Endothelial cell (in vitro differentiated cells): Measurements from ENCODE around the gene SPTBN5. TPM values are rescaled to one million over a fixed set of nuclear protein-coding genes. Genes with fewer than 3 reads are reported as not detected.

Experiments
- DNase-seq: peaks from one replicate; pipeline ENCODE4 v3.0.0; 2021; ENCODE audit warnings: low spot score
- H3K27ac Mint-ChIP-seq: one replicate; pipeline ENCODE4 v1.8.0; 2021; ENCODE audit warnings: mixed read lengths, inconsistent platforms; ENCODE audit not compliant: unreplicated experiment
- H3K27me3 Mint-ChIP-seq: one replicate; pipeline ENCODE4 v1.8.0; 2021; ENCODE audit warnings: mild to moderate bottlenecking, moderate library complexity, mixed read lengths, inconsistent platforms; ENCODE audit not compliant: unreplicated experiment
- H3K36me3 Mint-ChIP-seq: one replicate; pipeline ENCODE4 v1.8.0; 2021; ENCODE audit warnings: mild to moderate bottlenecking, low read depth, mixed read lengths, inconsistent platforms; ENCODE audit not compliant: unreplicated experiment
- H3K4me1 Mint-ChIP-seq: one replicate; pipeline ENCODE4 v1.8.0; 2021; ENCODE audit warnings: mild to moderate bottlenecking, mixed read lengths, inconsistent platforms; ENCODE audit not compliant: unreplicated experiment
- H3K4me3 Mint-ChIP-seq: one replicate; pipeline ENCODE4 v1.8.0; 2021; ENCODE audit warnings: mild to moderate bottlenecking, mixed read lengths, inconsistent platforms; ENCODE audit not compliant: unreplicated experiment
- H3K9me3 Mint-ChIP-seq: one replicate; pipeline ENCODE4 v1.8.0; 2021; ENCODE audit warnings: mixed read lengths, inconsistent platforms; ENCODE audit not compliant: unreplicated experiment
- CTCF ChIP-seq: fragments of 200-600 bp; sonication (generic); IDR thresholded peaks from one replicate; pipeline ENCODE4 v1.5.0; 2021; ENCODE audit warnings: antibody characterized with exemption; ENCODE audit not compliant: unreplicated experiment
- microRNA-seq: library from miRNA; unstranded; fragments of <30 nt; microRNA quantifications from one replicate; pipeline ENCODE4, GENCODE V29; 2020; ENCODE audit not compliant: unreplicated experiment
- total RNA-seq: library from RNA; stranded (reverse); fragmentation: NEBNext Ultra II Directional; extraction: Animal tissue kit (Norgen Biotek cat#: 25700); gene quantifications from one replicate; pipeline ENCODE4 v1.2.1, GENCODE V29; 2021; ENCODE audit not compliant: unreplicated experiment

Gene SPTBN5
- total RNA-seq, 1 donor from 2014 or later: 9.4 TPM

- Mint-ChIP-seq H3K27me3 (peaks cover 7% of the 10 kb centered on the region), H3K27ac (no peak overlapping the region), H3K9me3 (no peaks in the 10 kb centered on the region), H3K4me1 (peaks cover 21% of the 10 kb centered on the region), H3K36me3 (peaks cover 14% of the 10 kb centered on the region), H3K4me3 (no peak overlapping the region)
- no peak for DNase-seq
- no peak for TF ChIP-seq CTCF
Observed at GRCh38 chr15:41799488-41799805, 94.4 kb downstream of the SPTBN5 start.

DNA sequence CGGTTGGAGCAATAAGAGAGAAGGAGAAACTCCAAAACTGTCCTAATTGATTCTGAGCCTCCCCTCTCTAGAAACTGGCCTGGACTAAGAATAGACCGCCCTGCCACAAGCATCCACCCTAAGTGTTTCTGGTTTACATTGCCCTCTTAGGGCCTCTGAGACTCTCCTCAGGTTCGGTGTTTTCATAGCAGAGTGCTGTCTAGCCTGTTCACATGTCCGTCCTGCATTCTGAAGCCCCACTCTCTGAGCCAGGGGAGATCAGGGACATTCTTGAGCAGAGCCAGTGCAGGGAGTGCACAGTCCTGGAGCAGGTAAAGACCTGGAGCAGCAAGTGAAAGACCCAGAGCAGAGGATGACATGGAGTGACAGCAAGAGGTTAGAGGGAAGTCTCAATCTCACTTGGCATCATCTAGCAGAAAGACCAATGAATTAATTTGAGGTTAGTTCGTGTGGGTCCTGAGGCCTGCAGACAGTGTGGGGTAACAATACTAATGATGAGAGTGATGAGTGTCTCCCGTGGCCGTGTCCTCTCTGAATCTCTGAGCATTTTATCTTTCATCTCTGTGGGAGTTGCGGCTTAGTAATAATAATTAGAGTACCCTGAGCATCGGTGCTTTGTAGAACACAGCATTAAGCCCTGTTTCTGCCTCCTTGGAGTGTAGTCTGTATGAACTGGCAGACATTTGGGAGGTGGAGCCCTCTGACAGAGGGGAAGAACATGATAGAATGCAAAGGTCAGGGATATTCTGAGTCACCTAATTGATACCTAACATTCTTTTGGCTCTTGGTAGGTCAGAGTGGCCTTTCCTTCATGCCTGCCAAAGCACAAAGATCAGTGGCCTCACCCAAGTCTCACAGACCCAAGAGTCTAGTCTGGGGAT is 95.0 kb downstream of the SPTBN5 start:
- Mint-ChIP-seq H3K9me3 (no peaks in the 10 kb centered on the region), H3K36me3 (peaks cover 14% of the 10 kb centered on the region), H3K27ac (no peak overlapping the region), H3K27me3 (peaks cover 7% of the 10 kb centered on the region), H3K4me3 (no peak overlapping the region), H3K4me1 (peaks cover 23% of the 10 kb centered on the region)
- no peak for DNase-seq
- no peak for TF ChIP-seq CTCF

Small RNAs within 50 kb of the gene (microRNA-seq; reads per million reads assigned to microRNA genes)
- gene MIR4310: not detected

Other genes starting within 250 kb of the SPTBN5 start
- gene MGA, start 233.6 kb downstream of the SPTBN5 start, total RNA-seq: 48.0 TPM
- 36.2 TPM for gene MAPKBP1, start 119.6 kb downstream of the SPTBN5 start, total RNA-seq
- 13.8 TPM for gene JMJD7, start 66.0 kb downstream of the SPTBN5 start, total RNA-seq
- gene PLA2G4B, start 55.2 kb downstream of the SPTBN5 start, total RNA-seq: 2.9 TPM
- gene EHD4, start 78.5 kb upstream of the SPTBN5 start, total RNA-seq: 64.9 TPM
- gene PLA2G4E, start 127.0 kb upstream of the SPTBN5 start, total RNA-seq: not detected
- gene PLA2G4D, start 200.5 kb upstream of the SPTBN5 start, total RNA-seq: not detected